Measurements from ENCODE around the gene KRT32. TPM values are rescaled to one million over a fixed set of nuclear protein-coding genes. Genes with fewer than 3 reads are reported as not detected.
"Not testable (repeated sequence)": the region's sequence is repeated elsewhere in the genome, so short reads cannot be mapped to it uniquely, and the experiment has no call there.

Gene KRT32
- total RNA-seq, 1 donor from 2014 or later, result not detected

DNA sequence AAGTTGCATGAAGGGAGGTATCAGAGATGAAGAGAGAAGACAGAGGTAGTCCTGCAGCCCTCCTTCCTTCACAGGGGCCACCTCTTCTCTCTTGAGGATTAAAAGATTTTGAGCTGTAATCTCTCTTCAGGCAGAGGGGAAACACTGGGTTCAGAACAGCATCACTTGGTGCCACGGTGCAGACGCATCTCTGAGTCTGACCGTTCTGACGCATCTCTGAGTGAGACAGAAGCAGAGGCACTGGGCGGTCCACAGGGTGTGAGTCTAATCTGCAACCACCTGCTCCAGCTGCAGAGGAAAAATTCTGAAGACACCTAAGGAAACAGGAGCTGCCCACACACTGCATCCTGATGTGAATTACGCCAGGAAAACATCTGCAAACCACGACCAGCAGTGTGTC, 37.5 kb downstream of the KRT32 start:
- Histone ChIP-seq H2AFZ (ENCODE audit: low read depth, low read length) (no peak overlapping the region), H3K4me2 (ENCODE audit: low read length) (no peak overlapping the region), H3K36me3 (ENCODE audit: insufficient read depth, low read length) (no peaks in the 10 kb centered on the region), H3K4me3 (ENCODE audit: insufficient read depth, low read depth, low read length) (no peak overlapping the region), H3K27ac (ENCODE audit: low read depth, low read length) (no peak overlapping the region), H3K79me2 (ENCODE audit: insufficient read depth, low read length) (no peaks in the 10 kb centered on the region), H3K27me3 (ENCODE audit: insufficient read depth, low read length) (no peaks in the 10 kb centered on the region), H3K4me1 (ENCODE audit: insufficient read depth, low read length) (peaks cover 3% of the 10 kb centered on the region), H3K9me3 (ENCODE audit: insufficient read depth, low read depth, low read length) (no peaks in the 10 kb centered on the region), H4K20me1 (ENCODE audit: insufficient read depth, low read length) (no peaks in the 10 kb centered on the region), H3K9ac (ENCODE audit: low read length) (no peak overlapping the region)
- DNase-seq (ENCODE audit: low read depth), result no peak
- TF ChIP-seq, protein P1, sequence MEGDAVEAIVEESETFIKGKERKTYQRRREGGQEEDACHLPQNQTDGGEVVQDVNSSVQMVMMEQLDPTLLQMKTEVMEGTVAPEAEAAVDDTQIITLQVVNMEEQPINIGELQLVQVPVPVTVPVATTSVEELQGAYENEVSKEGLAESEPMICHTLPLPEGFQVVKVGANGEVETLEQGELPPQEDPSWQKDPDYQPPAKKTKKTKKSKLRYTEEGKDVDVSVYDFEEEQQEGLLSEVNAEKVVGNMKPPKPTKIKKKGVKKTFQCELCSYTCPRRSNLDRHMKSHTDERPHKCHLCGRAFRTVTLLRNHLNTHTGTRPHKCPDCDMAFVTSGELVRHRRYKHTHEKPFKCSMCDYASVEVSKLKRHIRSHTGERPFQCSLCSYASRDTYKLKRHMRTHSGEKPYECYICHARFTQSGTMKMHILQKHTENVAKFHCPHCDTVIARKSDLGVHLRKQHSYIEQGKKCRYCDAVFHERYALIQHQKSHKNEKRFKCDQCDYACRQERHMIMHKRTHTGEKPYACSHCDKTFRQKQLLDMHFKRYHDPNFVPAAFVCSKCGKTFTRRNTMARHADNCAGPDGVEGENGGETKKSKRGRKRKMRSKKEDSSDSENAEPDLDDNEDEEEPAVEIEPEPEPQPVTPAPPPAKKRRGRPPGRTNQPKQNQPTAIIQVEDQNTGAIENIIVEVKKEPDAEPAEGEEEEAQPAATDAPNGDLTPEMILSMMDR (IDR thresholded peaks at IDR 0.05; ENCODE audit: insufficient read depth, low read depth, low read length), result no peak
- TF ChIP-seq EZH2 (IDR thresholded peaks at IDR 0.05; ENCODE audit: insufficient read depth, low read length), result no peak
- H3K27ac Mint-ChIP-seq (ENCODE audit: unreplicated experiment), result no peak overlapping the region
- peaks cover 2% of the 10 kb centered on the region for H3K36me3 Mint-ChIP-seq (ENCODE audit: low read depth, unreplicated experiment)
- peaks cover 2% of the 10 kb centered on the region for H3K27me3 Mint-ChIP-seq (ENCODE audit: low read depth, unreplicated experiment)
- no peaks in the 10 kb centered on the region for H3K9me3 Mint-ChIP-seq (ENCODE audit: unreplicated experiment)
- H3K4me1 Mint-ChIP-seq (ENCODE audit: low read depth, unreplicated experiment), result peaks cover 12% of the 10 kb centered on the region
- no peak overlapping the region for H3K4me3 Mint-ChIP-seq (ENCODE audit: unreplicated experiment)
- FAIRE-seq, result no peak

DNA sequence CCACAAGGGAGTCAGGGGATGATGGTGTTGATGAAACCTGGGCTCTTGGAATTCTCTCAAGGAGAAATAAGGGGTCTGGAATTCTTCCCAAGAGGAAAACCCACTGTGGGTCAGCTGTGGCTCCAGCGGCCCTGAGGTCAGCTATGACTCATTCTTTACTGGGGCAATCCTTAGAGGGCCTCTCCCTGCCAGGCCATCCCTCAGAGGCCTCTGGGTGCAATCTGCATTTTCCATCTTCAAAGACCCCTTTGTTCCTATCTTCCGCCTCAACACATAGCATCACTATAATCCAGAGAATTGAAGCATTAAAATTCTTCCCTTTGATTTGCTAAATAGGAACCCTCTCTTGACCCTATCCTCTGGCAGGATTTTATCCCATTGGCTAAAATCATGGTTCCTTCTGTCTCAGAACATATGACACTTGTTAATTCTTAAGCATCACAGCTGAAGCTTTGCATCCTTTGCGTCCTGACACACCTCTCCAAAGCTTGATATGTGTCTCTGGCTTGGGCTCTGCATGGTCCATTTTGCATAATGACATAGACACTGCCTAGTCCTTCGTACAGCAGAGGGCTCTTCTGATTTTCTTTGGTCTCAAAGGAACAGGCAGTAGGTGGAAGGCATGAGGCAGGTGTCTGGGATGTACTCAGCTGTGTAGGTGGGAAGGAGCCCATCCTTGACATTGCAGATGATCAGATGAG, 38.4 kb downstream of the KRT32 start:
- Mint-ChIP-seq H3K36me3 (ENCODE audit: low read depth, unreplicated experiment) (peaks cover 3% of the 10 kb centered on the region), H3K4me1 (ENCODE audit: low read depth, unreplicated experiment) (peaks cover 12% of the 10 kb centered on the region), H3K4me3 (ENCODE audit: unreplicated experiment) (no peak overlapping the region), H3K9me3 (ENCODE audit: unreplicated experiment) (no peaks in the 10 kb centered on the region), H3K27me3 (ENCODE audit: low read depth, unreplicated experiment) (no peaks in the 10 kb centered on the region), H3K27ac (ENCODE audit: unreplicated experiment) (no peak overlapping the region)
- no peaks in the 10 kb centered on the region for H3K9me3 ChIP-seq (ENCODE audit: insufficient read depth, low read depth, low read length)
- H2AFZ ChIP-seq (ENCODE audit: low read depth, low read length), result no peak overlapping the region
- H3K9ac ChIP-seq (ENCODE audit: low read length), result no peak overlapping the region
- peaks cover 3% of the 10 kb centered on the region for H3K4me1 ChIP-seq (ENCODE audit: insufficient read depth, low read length)
- no peak overlapping the region for H3K4me3 ChIP-seq (ENCODE audit: insufficient read depth, low read depth, low read length)
- H3K4me2 ChIP-seq (ENCODE audit: low read length), result no peak overlapping the region
- no peaks in the 10 kb centered on the region for H4K20me1 ChIP-seq (ENCODE audit: insufficient read depth, low read length)
- TF ChIP-seq EZH2 (IDR thresholded peaks at IDR 0.05; ENCODE audit: insufficient read depth, low read length), result no peak
- TF ChIP-seq, protein P1 (IDR thresholded peaks at IDR 0.05; ENCODE audit: insufficient read depth, low read depth, low read length), result no peak
- no peaks in the 10 kb centered on the region for H3K27me3 ChIP-seq (ENCODE audit: insufficient read depth, low read length)
- FAIRE-seq (no peak), DNase-seq (ENCODE audit: low read depth) (peak; percentile 48)
- no peaks in the 10 kb centered on the region for H3K79me2 ChIP-seq (ENCODE audit: insufficient read depth, low read length)
- H3K27ac ChIP-seq (ENCODE audit: low read depth, low read length), result no peak overlapping the region
- H3K36me3 ChIP-seq (ENCODE audit: insufficient read depth, low read length), result no peaks in the 10 kb centered on the region

DNA sequence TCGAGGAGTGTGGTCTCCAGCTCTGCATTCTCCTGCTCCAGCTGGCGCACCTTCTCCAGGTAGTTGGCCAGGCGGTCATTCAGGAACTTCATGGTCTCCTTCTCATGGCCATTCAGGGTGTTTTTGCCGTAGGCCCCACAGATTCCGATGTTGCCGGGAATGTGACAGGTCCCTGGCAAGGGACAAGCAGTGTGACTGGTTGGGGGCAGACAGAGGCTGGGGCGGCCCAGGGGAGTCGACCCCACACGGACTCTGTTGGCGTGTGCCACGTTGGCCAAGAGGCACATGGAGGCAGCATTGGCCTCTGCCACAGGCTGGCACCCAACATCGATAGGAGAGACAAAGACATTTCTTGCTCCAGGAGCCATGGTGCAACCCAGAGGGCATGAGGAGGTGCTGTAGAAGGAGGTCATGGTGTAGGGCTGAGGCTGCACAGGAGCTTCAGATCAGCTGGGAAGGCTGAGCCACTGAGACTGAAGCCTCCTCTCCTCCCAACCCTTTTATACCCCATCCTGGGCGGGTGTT, 43.0 kb downstream of the KRT32 start, which contains the start of gene KRT37:
KRT37 (minus strand) TSS at position 475 of the 525 bp plus-strand sequence; CDS start at position 413, 62 bp downstream.
- Mint-ChIP-seq H3K27me3 (ENCODE audit: low read depth, unreplicated experiment) (peaks cover 2% of the 10 kb centered on the region), H3K9me3 (ENCODE audit: unreplicated experiment) (no peaks in the 10 kb centered on the region), H3K27ac (ENCODE audit: unreplicated experiment) (no peak within 1 kb of the TSS), H3K4me1 (ENCODE audit: low read depth, unreplicated experiment) (peaks cover 23% of the 10 kb centered on the region), H3K36me3 (ENCODE audit: low read depth, unreplicated experiment) (peaks cover 3% of the 10 kb centered on the region), H3K4me3 (ENCODE audit: unreplicated experiment) (no peak within 1 kb of the TSS)
- H3K4me2 ChIP-seq (ENCODE audit: low read length), result no peak within 1 kb of the TSS
- no peak within 1 kb of the TSS for H3K27ac ChIP-seq (ENCODE audit: low read depth, low read length)
- no peaks in the 10 kb centered on the region for H3K9me3 ChIP-seq (ENCODE audit: insufficient read depth, low read depth, low read length)
- no peaks in the 10 kb centered on the region for H3K36me3 ChIP-seq (ENCODE audit: insufficient read depth, low read length)
- no peak for FAIRE-seq
- H3K79me2 ChIP-seq (ENCODE audit: insufficient read depth, low read length), result no peaks in the 10 kb centered on the region
- no peak for TF ChIP-seq EZH2 (IDR thresholded peaks at IDR 0.05; ENCODE audit: insufficient read depth, low read length)
- TF ChIP-seq, protein P1 (IDR thresholded peaks at IDR 0.05; ENCODE audit: insufficient read depth, low read depth, low read length), result no peak
- H2AFZ ChIP-seq (ENCODE audit: low read depth, low read length), result no peak within 1 kb of the TSS
- no peaks in the 10 kb centered on the region for H4K20me1 ChIP-seq (ENCODE audit: insufficient read depth, low read length)
- H3K9ac ChIP-seq (ENCODE audit: low read length), result no peak within 1 kb of the TSS
- H3K27me3 ChIP-seq (ENCODE audit: insufficient read depth, low read length), result no peaks in the 10 kb centered on the region
- DNase-seq (ENCODE audit: low read depth), result no peak
- no peak within 1 kb of the TSS for H3K4me3 ChIP-seq (ENCODE audit: insufficient read depth, low read depth, low read length)
- peaks cover 16% of the 10 kb centered on the region for H3K4me1 ChIP-seq (ENCODE audit: insufficient read depth, low read length)

DNA sequence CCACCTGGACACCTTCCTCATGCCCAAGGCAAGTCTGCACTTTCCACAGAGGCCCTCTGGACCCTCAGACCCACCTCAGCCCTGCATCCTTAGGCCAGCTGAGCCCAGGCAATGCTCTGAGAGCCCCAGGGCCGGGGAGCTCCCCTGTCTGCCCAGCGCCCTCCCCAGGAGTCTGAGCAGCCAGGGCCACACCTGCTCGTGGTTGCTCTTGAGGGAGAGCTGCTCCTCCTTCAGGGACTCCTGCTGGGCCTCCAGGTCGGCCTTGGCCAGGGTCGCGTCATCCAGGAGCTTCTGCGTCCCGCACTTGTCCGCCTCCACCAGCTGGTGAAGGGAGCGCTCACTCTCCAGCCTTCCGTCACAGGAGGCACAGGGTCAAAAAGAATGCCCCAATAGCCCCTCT, 44.6 kb downstream of the KRT32 start:
- not testable (repeated sequence) for H3K27me3 Mint-ChIP-seq (ENCODE audit: low read depth, unreplicated experiment); DNase-seq (ENCODE audit: low read depth); H3K4me2 ChIP-seq (ENCODE audit: low read length); H3K9me3 Mint-ChIP-seq (ENCODE audit: unreplicated experiment); H2AFZ ChIP-seq (ENCODE audit: low read depth, low read length); H4K20me1 ChIP-seq (ENCODE audit: insufficient read depth, low read length); H3K9me3 ChIP-seq (ENCODE audit: insufficient read depth, low read depth, low read length); H3K9ac ChIP-seq (ENCODE audit: low read length); H3K27ac ChIP-seq (ENCODE audit: low read depth, low read length); H3K36me3 Mint-ChIP-seq (ENCODE audit: low read depth, unreplicated experiment); FAIRE-seq; H3K79me2 ChIP-seq (ENCODE audit: insufficient read depth, low read length); H3K4me3 Mint-ChIP-seq (ENCODE audit: unreplicated experiment); H3K27me3 ChIP-seq (ENCODE audit: insufficient read depth, low read length); H3K27ac Mint-ChIP-seq (ENCODE audit: unreplicated experiment); H3K36me3 ChIP-seq (ENCODE audit: insufficient read depth, low read length); H3K4me3 ChIP-seq (ENCODE audit: insufficient read depth, low read depth, low read length)
- peaks cover 14% of the 10 kb centered on the region for H3K4me1 Mint-ChIP-seq (ENCODE audit: low read depth, unreplicated experiment)
- H3K4me1 ChIP-seq (ENCODE audit: insufficient read depth, low read length), result peaks cover 16% of the 10 kb centered on the region

Data from astrocyte (in vitro differentiated cells and primary cell).